GM06990 (cell line): ENCODE data around the gene GATAD2A.

Source experiments
- DNase-seq: peaks from one replicate; pipeline ENCODE4 v3.0.0-alpha.2; 2011; ENCODE audit not compliant: insufficient read length; ENCODE audit errors: extremely low read depth
- H3K27me3 ChIP-seq: replicated peaks from 2 replicates; pipeline ENCODE4 v1.6.0; 2011; ENCODE audit warnings: low read length; ENCODE audit not compliant: control insufficient read depth, insufficient read depth
- H3K36me3 ChIP-seq: 2 replicates; pipeline ENCODE4 v1.5.1; 2011; ENCODE audit warnings: low read length; ENCODE audit not compliant: control insufficient read depth, insufficient read depth
- H3K4me3 ChIP-seq: replicated peaks from 2 replicates; pipeline ENCODE4 v1.5.1; 2011; ENCODE audit warnings: low read depth, mild to moderate bottlenecking, control low read depth, low read length
- CTCF ChIP-seq: IDR thresholded peaks from 2 replicates; pipeline ENCODE4 v1.5.1; 2011; ENCODE audit warnings: low read length, control low read depth, mild to moderate bottlenecking, inconsistent platforms; ENCODE audit not compliant: insufficient read depth, poor library complexity, severe bottlenecking

The GATAD2A gene

DNA sequence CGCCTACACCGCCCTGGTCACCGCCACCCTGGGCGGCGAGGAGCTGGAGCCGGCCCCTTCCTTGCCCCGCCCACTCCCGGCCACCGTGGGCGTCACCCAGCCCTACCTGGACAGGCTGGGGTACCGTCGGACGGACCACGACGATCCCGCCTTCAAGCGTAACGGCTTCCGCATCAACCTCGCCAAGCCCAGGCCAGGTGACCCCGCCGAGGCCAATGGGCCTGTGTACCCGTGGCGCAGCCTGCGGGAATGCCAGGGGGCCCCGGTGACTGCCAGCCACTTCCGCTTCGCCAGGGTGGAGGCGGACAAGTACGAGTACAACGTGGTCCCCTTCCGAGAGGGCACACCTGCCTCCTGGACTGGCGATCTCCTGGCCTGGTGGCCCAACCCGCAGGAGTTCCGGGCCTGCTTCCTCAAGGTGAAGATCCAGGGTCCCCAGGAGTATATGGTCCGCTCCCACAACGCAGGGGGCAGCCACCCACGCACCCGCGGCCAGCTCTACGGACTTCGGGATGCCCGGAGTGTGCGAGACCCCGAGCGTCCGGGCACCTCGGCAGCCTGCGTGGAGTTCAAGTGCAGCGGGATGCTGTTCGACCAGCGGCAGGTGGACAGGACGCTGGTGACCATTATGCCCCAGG, 139.6 kb downstream of the GATAD2A start:
- DNase-seq, result no peak
- Histone ChIP-seq H3K36me3 (no peaks in the 10 kb centered on the region), H3K27me3 (no peaks in the 10 kb centered on the region), H3K4me3 (no peak overlapping the region)
- TF ChIP-seq CTCF, result no peak

DNA sequence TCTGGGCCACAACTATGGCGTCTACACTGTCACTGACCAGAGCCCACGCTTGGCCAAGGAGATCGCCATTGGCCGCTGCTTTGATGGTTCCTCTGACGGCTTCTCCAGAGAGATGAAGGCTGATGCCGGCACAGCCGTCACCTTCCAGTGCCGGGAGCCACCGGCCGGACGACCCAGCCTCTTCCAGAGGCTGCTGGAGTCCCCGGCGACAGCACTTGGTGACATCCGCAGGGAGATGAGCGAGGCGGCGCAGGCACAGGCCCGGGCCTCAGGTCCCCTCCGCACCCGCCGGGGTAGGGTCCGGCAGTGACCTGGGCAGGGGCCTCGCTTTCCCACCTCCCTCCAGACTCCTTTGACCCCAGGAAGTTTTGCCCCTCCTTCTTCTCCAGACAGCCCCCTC, 140.2 kb downstream of the GATAD2A start:
- no peaks in the 10 kb centered on the region for H3K27me3 ChIP-seq
- H3K36me3 ChIP-seq, result no peaks in the 10 kb centered on the region
- H3K4me3 ChIP-seq, result no peak overlapping the region
- no peak for TF ChIP-seq CTCF
- no peak for DNase-seq

DNA sequence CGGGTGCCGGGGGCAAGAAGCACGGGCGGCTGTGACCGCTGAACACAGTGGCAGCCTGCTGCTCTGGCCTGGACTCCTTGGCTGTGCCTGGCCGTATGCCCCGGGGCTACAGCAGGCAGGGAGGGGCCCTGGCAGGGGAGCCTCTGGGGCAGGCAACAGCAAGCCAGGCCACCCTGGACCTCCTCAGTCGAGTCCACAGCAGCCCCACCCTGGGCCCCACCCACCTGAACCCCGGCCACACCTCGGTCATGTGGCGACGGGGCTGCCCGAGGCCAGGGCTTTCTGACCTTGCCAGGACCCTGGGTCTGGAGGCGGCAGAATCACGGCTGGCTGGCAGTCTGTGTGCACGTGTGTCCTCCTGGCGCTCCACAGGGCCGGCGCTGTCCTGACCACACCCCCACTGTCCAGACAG, 141.3 kb downstream of the GATAD2A start:
- Histone ChIP-seq H3K27me3 (no peaks in the 10 kb centered on the region), H3K36me3 (no peaks in the 10 kb centered on the region), H3K4me3 (no peak overlapping the region)
- no peak for DNase-seq
- no peak for TF ChIP-seq CTCF

- H3K36me3 ChIP-seq, result no peaks in the 10 kb centered on the region
- H3K4me3 ChIP-seq, result no peak overlapping the region
- no peaks in the 10 kb centered on the region for H3K27me3 ChIP-seq
- no peak for DNase-seq
- TF ChIP-seq CTCF, result no peak
Measured at GRCh38 chr19:19547674-19548336, 142.3 kb downstream of the GATAD2A start.

GRCh38 chr19:19548915-19549759, 143.7 kb downstream of the GATAD2A start:
- H3K4me3 ChIP-seq, result no peak overlapping the region
- no peaks in the 10 kb centered on the region for H3K27me3 ChIP-seq
- no peak for DNase-seq
- no peak for TF ChIP-seq CTCF
- H3K36me3 ChIP-seq, result no peaks in the 10 kb centered on the region
